Activated gamma-delta T cell treated with Interleukin-2 at 50 U/mL for 16 hours (primary cell): Measurements from ENCODE around the gene ACTMAP.
A peak's percentile ranks its signal among the peaks of the same experiment; 100 is the strongest.

Experiments used
- DNase-seq: peaks from one replicate; pipeline ENCODE4 v3.0.0-alpha.2; 2020

Gene ACTMAP

GRCh38 chr19:40717880-40718773, 32.1 kb downstream of the ACTMAP start:
- no peak for DNase-seq

- no peak for DNase-seq
Observed at GRCh38 chr19:40717325-40717879, 32.9 kb downstream of the ACTMAP start.

DNA sequence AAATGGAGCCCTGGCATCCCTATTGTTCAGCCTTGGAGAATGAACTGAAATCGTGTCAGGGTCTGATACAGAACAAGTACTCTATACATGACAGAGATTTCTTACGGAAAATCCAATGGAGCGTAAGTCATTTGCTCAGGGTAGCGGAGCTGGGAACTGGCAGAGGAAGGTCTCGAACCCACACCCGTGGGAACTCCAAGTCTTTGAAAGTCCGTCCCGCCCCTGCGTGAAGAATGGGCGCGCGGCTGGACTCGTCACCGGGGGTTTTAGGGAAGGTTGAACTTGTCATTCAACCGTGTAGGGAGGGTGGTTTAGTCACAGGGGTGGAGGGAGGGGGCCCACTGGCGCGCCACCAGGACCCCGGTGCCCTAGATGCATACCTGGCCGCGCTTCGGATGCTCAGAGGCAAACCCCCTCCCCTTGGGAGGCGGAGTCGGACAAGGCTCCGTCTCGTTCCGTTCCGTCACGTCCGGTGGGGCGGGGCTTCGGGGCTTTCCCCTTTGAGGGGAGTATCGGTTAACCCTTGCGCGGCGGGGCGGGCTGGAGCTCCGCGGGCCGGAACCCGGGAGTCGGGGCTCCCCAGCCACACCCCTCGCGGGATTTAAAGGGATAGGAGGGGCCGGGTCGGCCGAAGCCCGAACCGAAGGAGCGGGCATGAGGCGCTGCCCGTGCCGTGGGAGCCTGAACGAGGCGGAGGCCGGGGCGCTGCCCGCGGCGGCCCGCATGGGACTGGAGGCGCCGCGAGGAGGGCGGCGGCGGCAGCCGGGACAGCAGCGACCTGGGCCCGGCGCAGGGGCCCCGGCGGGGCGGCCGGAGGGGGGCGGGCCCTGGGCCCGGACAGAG, 33.6 kb downstream of the ACTMAP start, which contains the start of the genes COQ8B and ITPKC:
COQ8B (minus strand) TSS at position 405 of the 843 bp plus-strand sequence. CDS start 2,254 bp downstream, outside the sequence.
ITPKC (plus strand) TSS at position 631 of the 843 bp plus-strand sequence; CDS start at position 655, 24 bp downstream.
- peak; percentile 100 for DNase-seq

- peak; percentile 71 for DNase-seq
Observed at GRCh38 chr19:40716031-40716481, 34.2 kb downstream of the ACTMAP start.

- peak; percentile 93 for DNase-seq
Observed at GRCh38 chr19:40714441-40715299, 35.6 kb downstream of the ACTMAP start.

- DNase-seq = no peak
Observed at GRCh38 chr19:40713939-40714338, 36.3 kb downstream of the ACTMAP start.

DNA sequence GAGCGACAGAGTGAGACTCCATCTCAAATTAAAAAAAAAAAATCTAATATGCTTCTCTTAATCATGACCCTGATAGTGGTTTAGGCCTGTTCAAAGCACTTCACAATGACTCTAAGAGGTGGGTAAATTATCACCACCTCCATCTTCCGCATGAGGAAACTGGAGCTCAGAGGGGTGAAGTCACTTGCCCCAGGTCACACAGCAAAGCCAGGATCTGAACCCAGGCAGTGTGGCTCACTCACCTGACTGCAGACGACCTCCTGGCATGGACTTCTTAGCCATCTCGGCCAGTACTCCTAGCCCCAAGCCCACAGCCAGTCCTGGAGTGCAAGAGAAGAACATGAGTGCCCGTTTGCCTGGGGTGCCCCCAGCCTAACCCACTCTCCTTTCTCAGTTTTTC, 40.5 kb downstream of the ACTMAP start:
- DNase-seq = no peak

DNA sequence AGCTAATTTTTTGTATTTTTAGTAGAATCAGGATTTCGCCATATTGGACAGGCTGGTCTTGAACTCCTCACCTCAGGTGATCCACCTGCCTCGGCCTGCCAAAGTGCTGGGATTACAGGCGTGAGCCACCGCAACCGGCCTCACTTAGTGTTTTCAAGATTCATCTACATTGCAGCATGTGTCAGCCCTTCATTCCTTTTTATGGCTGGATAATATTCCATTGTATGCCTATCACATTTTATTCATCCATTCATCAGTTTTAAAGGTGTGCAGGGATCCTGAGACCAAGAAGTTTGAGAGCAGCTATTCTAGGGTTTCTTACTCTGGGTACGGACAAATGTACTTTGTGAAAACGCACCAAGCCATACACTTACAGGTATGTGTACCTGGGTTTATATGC, 42.7 kb downstream of the ACTMAP start:
- no peak for DNase-seq

- no peak for DNase-seq
Observed at GRCh38 chr19:40705950-40706619, 44.2 kb downstream of the ACTMAP start.

- DNase-seq = no peak
Observed at GRCh38 chr19:40705362-40705651, 45.0 kb downstream of the ACTMAP start.

- DNase-seq = no peak
Observed at GRCh38 chr19:40704491-40705361, 45.6 kb downstream of the ACTMAP start.

DNA sequence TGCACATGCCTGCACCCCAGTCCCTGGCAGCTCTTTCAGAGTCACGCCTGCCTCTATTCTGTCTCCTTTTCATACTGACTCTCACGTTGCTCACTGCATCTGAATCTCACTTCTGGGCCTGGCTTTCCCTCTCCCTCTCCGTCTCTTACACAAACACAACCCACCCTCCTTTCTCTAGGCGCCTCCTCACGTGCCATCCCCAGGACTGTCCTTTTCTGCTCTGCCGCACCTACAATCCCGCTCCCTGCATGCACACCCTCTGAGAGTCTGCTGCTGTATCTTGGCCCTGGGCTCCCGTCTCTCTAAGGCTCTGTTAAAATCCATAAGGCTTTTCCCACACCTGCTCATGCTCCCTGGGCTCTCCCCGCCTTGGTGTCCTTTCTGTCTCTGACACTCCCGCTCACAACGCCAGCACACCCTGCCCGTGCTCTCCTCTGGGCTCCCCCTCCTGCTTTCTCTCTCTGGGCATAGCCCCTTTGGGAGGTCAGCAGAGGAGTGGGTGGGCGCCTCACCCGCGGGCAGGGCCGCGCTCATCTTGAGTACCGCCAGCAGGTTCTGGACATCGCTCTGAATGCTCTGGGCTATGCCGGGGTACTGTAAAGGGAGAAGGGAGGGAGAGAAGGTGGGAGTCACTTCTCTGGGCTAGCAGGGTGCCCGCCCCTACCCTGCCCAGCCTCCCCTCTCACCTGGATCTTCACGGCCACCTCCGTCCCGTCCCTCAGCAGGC, 47.1 kb downstream of the ACTMAP start:
- no peak for DNase-seq

DNA sequence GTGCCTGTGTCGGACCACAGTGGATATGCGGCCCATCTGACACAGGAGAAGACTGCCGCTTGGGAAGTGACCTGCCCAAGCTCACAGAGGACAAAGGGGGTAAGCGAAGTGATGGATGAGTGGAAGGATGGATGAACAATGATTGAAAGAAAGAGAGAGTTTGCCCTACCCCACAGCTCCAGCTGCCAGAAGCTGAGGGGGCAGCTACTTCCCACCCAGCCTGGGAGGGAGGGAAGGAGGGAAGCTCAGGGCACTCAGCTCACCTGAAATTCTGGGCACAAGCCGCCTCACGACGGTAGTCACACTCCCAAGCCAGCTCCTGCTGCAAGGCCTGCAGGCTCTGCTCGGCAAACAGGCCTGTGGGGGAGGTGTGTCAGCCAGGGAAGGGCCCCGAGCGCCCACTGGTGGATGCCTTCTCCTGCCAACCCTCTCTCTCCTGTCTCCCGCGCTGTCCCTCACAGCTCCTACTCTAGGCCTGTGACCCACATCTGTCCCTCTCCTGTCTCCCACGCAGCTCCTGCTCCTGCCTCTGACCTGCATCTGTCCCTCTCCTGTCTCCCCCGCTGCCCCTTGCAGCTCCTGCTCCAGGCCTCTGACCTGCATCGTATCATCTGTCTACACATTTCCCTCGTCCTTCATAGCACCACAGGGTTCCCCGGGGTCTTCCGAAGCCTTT, 47.8 kb downstream of the ACTMAP start:
- DNase-seq = no peak

DNA sequence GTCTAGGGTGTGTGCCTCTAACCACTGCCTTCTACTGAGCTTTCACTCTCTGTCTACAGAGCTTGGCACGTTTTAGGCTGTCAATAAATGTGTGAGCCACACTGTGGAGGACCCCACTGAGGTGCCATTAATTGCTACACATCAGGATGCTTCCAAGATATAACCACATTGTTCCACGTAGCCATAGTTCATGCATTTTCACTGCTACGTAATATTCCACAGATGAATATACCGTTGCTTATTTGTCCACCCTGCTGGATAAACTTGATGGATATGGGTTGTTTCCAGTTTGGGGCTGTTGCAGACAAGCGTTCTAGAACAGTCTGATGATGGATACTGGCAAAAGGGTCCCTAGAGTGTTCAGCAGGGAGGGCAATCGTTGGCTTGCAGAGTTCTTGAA, 48.5 kb downstream of the ACTMAP start:
- DNase-seq = no peak

GRCh38 chr19:40700083-40700482, 50.2 kb downstream of the ACTMAP start:
- DNase-seq = no peak

DNA sequence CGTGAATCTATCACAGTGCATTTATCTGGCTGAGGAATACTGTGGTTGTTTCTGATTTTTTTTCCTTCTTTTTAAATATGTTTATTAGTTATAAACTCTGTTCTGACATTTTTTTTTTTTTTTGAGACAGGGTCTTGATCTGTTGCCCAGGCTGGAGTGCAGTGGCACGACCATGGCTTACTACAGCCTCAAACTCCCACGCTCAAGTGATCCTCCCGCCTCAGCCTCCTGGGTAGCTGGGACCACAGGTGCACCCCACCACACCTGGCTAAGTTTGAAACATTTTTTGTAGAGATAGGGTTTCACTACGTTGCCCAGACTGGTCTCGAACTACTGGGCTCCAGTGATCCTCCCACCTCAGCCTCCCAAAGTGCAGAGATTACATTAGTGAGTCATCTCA, 53.3 kb downstream of the ACTMAP start:
- DNase-seq = no peak

DNA sequence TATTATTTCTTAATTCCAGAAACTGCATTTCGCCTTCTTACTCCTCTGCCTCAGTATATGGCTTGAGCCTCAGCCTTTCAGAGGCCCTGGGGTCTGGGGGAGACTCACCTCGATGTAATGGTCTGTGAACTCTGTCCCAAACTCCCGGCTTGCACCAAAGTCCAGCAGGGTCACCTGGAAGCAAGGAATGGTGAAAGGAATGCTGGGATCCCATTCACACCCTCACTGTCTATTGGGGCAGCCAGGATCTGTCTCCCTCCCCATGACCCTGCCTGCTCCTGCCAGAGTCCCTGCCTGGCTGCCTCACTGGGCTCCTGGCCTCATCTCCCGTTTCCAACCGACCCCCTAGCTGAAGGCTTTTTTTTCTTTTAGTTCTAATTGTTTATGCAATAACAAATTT, 54.4 kb downstream of the ACTMAP start:
- no peak for DNase-seq

DNA sequence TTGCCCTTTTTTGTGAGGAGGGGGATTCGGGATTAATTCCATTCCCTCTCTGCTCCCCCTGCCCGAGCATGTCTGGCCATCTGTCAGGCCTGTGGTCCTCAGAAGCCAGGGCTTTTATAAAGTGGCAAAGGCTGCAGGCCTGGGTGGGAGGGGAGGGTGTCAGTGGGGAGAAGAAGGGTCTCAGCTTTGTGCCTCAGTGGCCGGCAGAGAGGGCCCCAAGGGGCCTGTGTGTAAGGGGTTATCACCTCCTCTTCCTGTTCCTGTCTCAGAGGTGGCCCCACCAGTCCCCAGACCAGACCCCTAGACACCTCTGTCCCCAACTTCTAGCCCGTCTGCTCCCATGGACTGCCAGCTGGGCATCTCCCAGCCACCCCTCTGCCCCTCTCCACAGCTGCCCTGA, 56.4 kb downstream of the ACTMAP start:
- no peak for DNase-seq

GRCh38 chr19:40693150-40693788, 57.0 kb downstream of the ACTMAP start:
- DNase-seq = no peak
